ENCODE data around the gene F9. TPM values are rescaled to one million over a fixed set of nuclear protein-coding genes. Genes with fewer than 3 reads are reported as not detected.

Gene F9
- total and polyA plus RNA-seq, 2 of the 4 experiments (the other 2 are of a cell fraction) = not detected

GRCh38 chrX:139542652-139543051 is 12.1 kb downstream of the F9 start:
- no peak overlapping the region for H4K8ac ChIP-seq (ENCODE audit: low read depth in 2 of 2, low read length in 2 of 2)
- dilution Hi-C loops (cut with HindIII; ENCODE audit: low sequenced_read_pairs, unreplicated experiment) = no loop called here
- no peak overlapping the region for H3K9ac ChIP-seq (ENCODE audit: low read depth, low read length)
- no peak overlapping the region for H2AK9ac ChIP-seq (replicated peaks; ENCODE audit: low read depth, low read length, poor library complexity)
- H3K27me3 ChIP-seq (ENCODE audit: control insufficient read depth, insufficient read depth, low read length) = no peaks in the 10 kb centered on the region
- no peaks in the 10 kb centered on the region for H3K36me3 ChIP-seq (ENCODE audit: control insufficient read depth, insufficient read depth, low read length)
- H3K4me3 ChIP-seq (ENCODE audit: insufficient read depth, low read depth, low read length) = no peak overlapping the region
- 0% methylated on average over 1 of the region's 1 CpG; no CpG with 5 or more reads in 1 of the 2 experiments for WGBS, 2 experiments (ENCODE audit: extremely low coverage in 2 of 2, insufficient read length in 1 of 2)
- no peak overlapping the region for H2BK20ac ChIP-seq (ENCODE audit: low read depth, low read length)
- no peak for TF ChIP-seq POLR2A (IDR thresholded peaks at IDR 0.05; ENCODE audit: low read depth, low read length)
- TF ChIP-seq MAZ (IDR thresholded peaks at IDR 0.05; ENCODE audit: borderline replicate concordance, low read depth, low read length) = no peak
- intact Hi-C loops (cut with micrococcal nuclease) = no loop called here
- H3K79me1 ChIP-seq (ENCODE audit: low read depth in 1 of 2, low read length in 2 of 2) = no peaks in the 10 kb centered on the region
- no peak overlapping the region for H3K23ac ChIP-seq (ENCODE audit: low read depth, low read length)
- H2BK15ac ChIP-seq (ENCODE audit: low read depth, low read length) = no peak overlapping the region
- DNase-seq (no peak), ATAC-seq (ENCODE audit: low read depth) (no peak)
- no peak overlapping the region for H3K27ac ChIP-seq (ENCODE audit: insufficient read depth, low read length)
- H2AFZ ChIP-seq (replicated peaks; ENCODE audit: low read length, poor library complexity) = no peak overlapping the region
- H2AK5ac ChIP-seq (ENCODE audit: low read depth, low read length) = no peak overlapping the region
- H3K9me1 ChIP-seq (ENCODE audit: insufficient read depth, low read length) = no peaks in the 10 kb centered on the region
- no peak overlapping the region for H2BK5ac ChIP-seq (ENCODE audit: low read depth, low read length, poor library complexity, severe bottlenecking)
- H3K14ac ChIP-seq (replicated peaks; ENCODE audit: low read depth, low read length) = no peak overlapping the region
- no peaks in the 10 kb centered on the region for H3K4me1 ChIP-seq (ENCODE audit: control insufficient read depth, insufficient read depth, low read length)
- no peak overlapping the region for H4K5ac ChIP-seq (ENCODE audit: low read depth, low read length)
- no peak overlapping the region for H4K91ac ChIP-seq (ENCODE audit: insufficient read depth, low read depth, low read length)
- H3K18ac ChIP-seq (ENCODE audit: low read depth, low read length) = no peak overlapping the region
- no peak overlapping the region for H3K4ac ChIP-seq (ENCODE audit: low read depth, low read length)
- no peak overlapping the region for H3K4me2 ChIP-seq (ENCODE audit: low read depth, low read length)
- no TSS peak for BruUV-seq (replicated peaks)
- POLR2A ChIA-PET (ENCODE audit: unreplicated experiment) = no interaction called here
- H2BK120ac ChIP-seq (ENCODE audit: low read depth, low read length) = no peak overlapping the region
- no peaks in the 10 kb centered on the region for H3K9me3 ChIP-seq (ENCODE audit: control insufficient read depth, insufficient read depth, low read length)
- CTCF ChIA-PET = interaction anchor here (0.6 kb wide), 1 partner anchor 155 kb away, joined by 3 read pairs; no protein-coding TSS in a partner anchor
- H4K20me1 ChIP-seq (ENCODE audit: insufficient read depth, low read length) = no peaks in the 10 kb centered on the region
- H3K56ac ChIP-seq (ENCODE audit: extremely low read depth, insufficient read depth, low read length) = no peak overlapping the region
- in situ Hi-C loops (cut with MboI; ENCODE audit: low sequenced_read_pairs) = no loop called here

Data from IMR-90 (cell line).